ENCODE results near the gene CLBA1. TPM values are rescaled to one million over a fixed set of nuclear protein-coding genes. Genes with fewer than 3 reads are reported as not detected.

CLBA1 gene
- total RNA-seq, 1 donor from 2014 or later: 8.4 TPM

GRCh38 chr14:104938436-104938835 is 47.2 kb upstream of the CLBA1 start:
- Histone ChIP-seq H3K36me3 (ENCODE audit: control insufficient read depth, insufficient read depth, low read length) (peaks cover 25% of the 10 kb centered on the region), H3K27me3 (ENCODE audit: control insufficient read depth, insufficient read depth, low read length) (peaks cover 2% of the 10 kb centered on the region), H3K4me3 (ENCODE audit: low read depth, low read length) (no peak overlapping the region)
- FAIRE-seq: peak; percentile 28
- DNase-seq (ENCODE audit: low read depth): no peak
- TF ChIP-seq CTCF (IDR thresholded peaks at IDR 0.05; ENCODE audit: insufficient read depth, low read length, severe bottlenecking): no peak

GRCh38 chr14:104938960-104939359 is 46.6 kb upstream of the CLBA1 start:
- TF ChIP-seq CTCF (IDR thresholded peaks at IDR 0.05; ENCODE audit: insufficient read depth, low read length, severe bottlenecking): no peak

GRCh38 chr14:104939666-104940410 is 45.8 kb upstream of the CLBA1 start:
- DNase-seq (ENCODE audit: low read depth) (no peak), FAIRE-seq (peak; percentile 72)
- H3K27me3 ChIP-seq (ENCODE audit: control insufficient read depth, insufficient read depth, low read length): no peaks in the 10 kb centered on the region
- TF ChIP-seq CTCF (IDR thresholded peaks at IDR 0.05; ENCODE audit: insufficient read depth, low read length, severe bottlenecking): no peak
- peaks cover 31% of the 10 kb centered on the region for H3K36me3 ChIP-seq (ENCODE audit: control insufficient read depth, insufficient read depth, low read length)
- H3K4me3 ChIP-seq (ENCODE audit: low read depth, low read length): no peak overlapping the region

More at GRCh38 chr14:104938960-104939359, 46.6 kb upstream of the CLBA1 start:
- Histone ChIP-seq H3K36me3 (ENCODE audit: control insufficient read depth, insufficient read depth, low read length) (peaks cover 28% of the 10 kb centered on the region), H3K27me3 (ENCODE audit: control insufficient read depth, insufficient read depth, low read length) (peaks cover 2% of the 10 kb centered on the region), H3K4me3 (ENCODE audit: low read depth, low read length) (no peak overlapping the region)
- DNase-seq (ENCODE audit: low read depth) (no peak), FAIRE-seq (no peak)

GRCh38 chr14:104940526-104941150 is 45.0 kb upstream of the CLBA1 start:
- DNase-seq (ENCODE audit: low read depth): no peak
- TF ChIP-seq CTCF (IDR thresholded peaks at IDR 0.05; ENCODE audit: insufficient read depth, low read length, severe bottlenecking): no peak
- peaks cover 32% of the 10 kb centered on the region for H3K36me3 ChIP-seq (ENCODE audit: control insufficient read depth, insufficient read depth, low read length)

GRCh38 chr14:104941508-104942365 is 43.9 kb upstream of the CLBA1 start:
- DNase-seq (ENCODE audit: low read depth): no peak
- TF ChIP-seq CTCF (IDR thresholded peaks at IDR 0.05; ENCODE audit: insufficient read depth, low read length, severe bottlenecking): no peak
- Histone ChIP-seq H3K4me3 (ENCODE audit: low read depth, low read length) (no peak overlapping the region), H3K27me3 (ENCODE audit: control insufficient read depth, insufficient read depth, low read length) (no peaks in the 10 kb centered on the region), H3K36me3 (ENCODE audit: control insufficient read depth, insufficient read depth, low read length) (peaks cover 33% of the 10 kb centered on the region)
- FAIRE-seq: no peak

More at GRCh38 chr14:104940526-104941150, 45.0 kb upstream of the CLBA1 start:
- no peaks in the 10 kb centered on the region for H3K27me3 ChIP-seq (ENCODE audit: control insufficient read depth, insufficient read depth, low read length)
- H3K4me3 ChIP-seq (ENCODE audit: low read depth, low read length): no peak overlapping the region
- FAIRE-seq: no peak
